ENCODE data around the gene RPS15A. TPM values are rescaled to one million over a fixed set of nuclear protein-coding genes. Genes with fewer than 3 reads are reported as not detected.

Gene RPS15A
- polyA plus RNA-seq, 2 of the 4 experiments (the other 2 are of a cell fraction): 1,817 to 4,362 TPM

DNA sequence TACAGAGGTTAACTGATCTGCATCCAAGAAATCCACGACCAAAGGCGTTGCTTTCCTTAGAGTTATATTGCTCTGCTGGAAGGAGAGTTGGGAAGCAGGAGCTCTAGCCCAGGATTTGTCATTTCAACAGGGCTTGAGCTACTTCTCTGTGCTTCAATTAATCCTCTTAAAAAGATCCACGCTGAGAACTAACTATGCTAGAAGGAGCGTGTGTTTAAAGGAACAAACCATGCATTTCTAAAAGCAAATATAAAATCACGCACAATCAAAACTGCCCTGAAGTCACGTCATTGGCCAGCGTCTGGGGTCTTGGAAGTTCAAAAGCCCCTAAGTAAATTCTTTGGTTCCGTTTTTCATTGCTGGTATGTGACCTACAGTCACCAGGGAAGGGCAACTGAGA is 10.2 kb upstream of the RPS15A start (continued):
- TF ChIP-seq CTCF (IDR thresholded peaks at IDR 0.05): no peak
- no peak for TF ChIP-seq CBX8 (IDR thresholded peaks at IDR 0.05)
- TF ChIP-seq HOXB5 (CRISPR knock-in tag; IDR thresholded peaks at IDR 0.05): no peak
- TF ChIP-seq SMC3 (IDR thresholded peaks at IDR 0.05): no peak
- TF ChIP-seq CEBPB (IDR thresholded peaks at IDR 0.05): no peak
- TF ChIP-seq TP53 (CRISPR knock-in tag; IDR thresholded peaks at IDR 0.05): no peak
- no peak for TF ChIP-seq RFX5 (IDR thresholded peaks at IDR 0.05)

DNA sequence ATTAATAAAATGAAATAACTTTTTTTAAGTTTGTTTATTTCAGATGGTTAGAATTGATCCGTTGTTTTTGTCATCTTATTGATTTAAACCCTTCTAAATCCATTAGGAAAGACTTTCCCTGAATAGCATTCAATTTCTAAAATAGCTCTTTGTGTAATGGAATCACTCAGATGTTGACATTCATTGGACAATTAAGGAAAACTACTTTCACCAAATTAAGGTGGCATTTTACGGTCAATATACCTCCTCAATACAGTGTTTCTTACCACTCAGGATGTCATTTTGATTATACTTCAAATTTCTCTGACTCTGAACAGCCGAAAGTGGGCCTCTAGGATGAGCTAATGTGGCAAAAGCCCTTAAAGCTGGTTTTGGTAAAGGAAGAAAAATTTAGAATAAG is 9.4 kb upstream of the RPS15A start:
- FAIRE-seq (no peak), ATAC-seq (no peak), DNase-seq (ENCODE audit: low read depth in 1 of 2, low spot score in 1 of 2) (no peak)
- Histone ChIP-seq H3K27ac (peak overlapping the region in 1 of 2 experiments; percentile 92; a peak in 3 of 6 replicates), H3K4me1 (peaks cover 49% of the 10 kb centered on the region), H3K4me2 (peak overlapping the region; percentile 97), H3K9me3 (no peaks in the 10 kb centered on the region), H3K4me3 (peak overlapping the region; percentile 92)
- no peak for TF ChIP-seq ZNF302 (CRISPR knock-in tag; IDR thresholded peaks at IDR 0.05)
- no peak for TF ChIP-seq POLR2A (IDR thresholded peaks at IDR 0.05; ENCODE audit: low read length)
- TF ChIP-seq BHLHE40 (IDR thresholded peaks at IDR 0.05; ENCODE audit: low read depth, low read length): no peak
- TF ChIP-seq, protein P1, sequence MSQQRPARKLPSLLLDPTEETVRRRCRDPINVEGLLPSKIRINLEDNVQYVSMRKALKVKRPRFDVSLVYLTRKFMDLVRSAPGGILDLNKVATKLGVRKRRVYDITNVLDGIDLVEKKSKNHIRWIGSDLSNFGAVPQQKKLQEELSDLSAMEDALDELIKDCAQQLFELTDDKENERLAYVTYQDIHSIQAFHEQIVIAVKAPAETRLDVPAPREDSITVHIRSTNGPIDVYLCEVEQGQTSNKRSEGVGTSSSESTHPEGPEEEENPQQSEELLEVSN (IDR thresholded peaks at IDR 0.05; ENCODE audit: borderline replicate concordance, low read depth): no peak
- no peak for TF ChIP-seq HES2 (IDR thresholded peaks at IDR 0.05)
- TF ChIP-seq GATA3 (IDR thresholded peaks at IDR 0.05; ENCODE audit: borderline replicate concordance): no peak
- no peak for TF ChIP-seq HEYL (CRISPR knock-in tag; IDR thresholded peaks at IDR 0.05)
- no peak for TF ChIP-seq RFX5 (IDR thresholded peaks at IDR 0.05)
- no peak for TF ChIP-seq PBX3 (IDR thresholded peaks at IDR 0.05)
- no peak for TF ChIP-seq MYC (IDR thresholded peaks at IDR 0.05; ENCODE audit: borderline replicate concordance, low read length)
- TF ChIP-seq RAD21 (conservative IDR thresholded peaks at IDR 0.05 in 1 of 2, IDR thresholded peaks at IDR 0.05 in 1 of 2): no peak
- POLR2A ChIA-PET: interaction anchor here (5.7 kb wide), 1 partner anchor 11 kb away, joined by 208 read pairs; the partner anchor contains the start of gene RPS15A
- 60% methylated on average over 3 of the region's 3 CpGs for WGBS (ENCODE audit: missing lambda C conversion rate)
- CTCF ChIA-PET: interaction anchor here (0.7 to 4.0 kb wide), 2 partner anchors 9 to 184 kb away, joined by 3 to 52 read pairs; partner anchors contain the start of genes RPS15A and TMC7

DNA sequence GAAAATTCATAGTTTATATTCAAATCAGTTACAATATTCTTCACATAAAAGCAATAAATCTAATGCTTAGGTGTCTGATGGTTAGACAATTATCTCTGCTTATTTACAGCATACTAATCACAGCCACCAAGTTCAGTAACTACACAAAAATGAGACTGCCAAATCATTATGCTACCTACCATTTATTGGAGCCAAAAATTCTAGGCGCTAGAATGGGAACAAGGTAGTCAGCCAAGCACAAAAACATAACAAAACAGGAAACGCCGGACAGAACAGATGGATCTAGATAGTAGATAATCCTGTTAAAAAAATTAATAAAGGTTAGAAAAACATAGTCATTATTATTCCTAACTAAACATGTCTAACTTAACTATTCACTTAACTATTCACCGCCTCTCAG is 7.6 kb upstream of the RPS15A start:
- FAIRE-seq: no peak
- CTCF ChIA-PET: interaction anchor here (1.7 kb wide), 1 partner anchor 172 kb away, joined by 4 read pairs; no protein-coding TSS in a partner anchor
- POLR2A ChIA-PET: interaction anchor here (5.7 kb wide), 1 partner anchor 9 kb away, joined by 208 read pairs; the partner anchor contains the start of gene RPS15A
- no peak overlapping the region for H3K4me3 ChIP-seq
- WGBS (ENCODE audit: missing lambda C conversion rate): 91% methylated on average over 4 of the region's 4 CpGs
- H3K27ac ChIP-seq: no peak overlapping the region
- peak overlapping the region; percentile 97; the same call in 1 of the 3 replicates for H3K4me2 ChIP-seq
- no peaks in the 10 kb centered on the region for H3K9me3 ChIP-seq
- H3K4me1 ChIP-seq: peaks cover 34% of the 10 kb centered on the region
- no peak for ATAC-seq
- no peak for DNase-seq (ENCODE audit: low read depth in 1 of 2, low spot score in 1 of 2)
- TF ChIP-seq MAX (IDR thresholded peaks at IDR 0.05) (no peak), EHMT2 (IDR thresholded peaks at IDR 0.05; ENCODE audit: low read depth) (no peak), CHD2 (IDR thresholded peaks at IDR 0.05; ENCODE audit: low read length, partially characterized antibody) (no peak), SREBF2 (IDR thresholded peaks at IDR 0.05) (no peak), ZC3H11A (IDR thresholded peaks at IDR 0.05) (no peak), SMC3 (IDR thresholded peaks at IDR 0.05) (no peak), HOXA7 (CRISPR knock-in tag; IDR thresholded peaks at IDR 0.05) (no peak), CEBPB (IDR thresholded peaks at IDR 0.05) (no peak), POLR2A (IDR thresholded peaks at IDR 0.05; ENCODE audit: low read length) (no peak), CBX2 (IDR thresholded peaks at IDR 0.05; ENCODE audit: borderline replicate concordance, low read depth) (no peak), MAFK (IDR thresholded peaks at IDR 0.05; ENCODE audit: partially characterized antibody) (no peak), HMGXB4 (CRISPR knock-in tag; IDR thresholded peaks at IDR 0.05; ENCODE audit: borderline replicate concordance) (no peak), RFX5 (IDR thresholded peaks at IDR 0.05) (no peak), NPAS2 (CRISPR knock-in tag; IDR thresholded peaks at IDR 0.05; ENCODE audit: borderline replicate concordance) (no peak)
